Nephron (organoid): Measurements from ENCODE around the gene LSR.

ENCODE experiments used
- H3K27ac Mint-ChIP-seq, 3 experiments: 2 replicates each; pipeline ENCODE4 v1.8.0; 2020; ENCODE audit warnings: mixed read lengths in 3 of 3, mild to moderate bottlenecking in 2 of 3, moderate library complexity in 1 of 3
- H3K27me3 Mint-ChIP-seq: 2 replicates; pipeline ENCODE4 v1.8.0; 2021; ENCODE audit warnings: low read depth, mild to moderate bottlenecking, moderate library complexity, mixed read lengths
- H3K36me3 Mint-ChIP-seq: 2 replicates; pipeline ENCODE4 v1.8.0; 2020; ENCODE audit warnings: low read depth, mixed read lengths
- H3K4me1 Mint-ChIP-seq: 2 replicates; pipeline ENCODE4 v1.8.0; 2020; ENCODE audit warnings: mixed read lengths
- H3K4me3 Mint-ChIP-seq, 3 experiments: 2 replicates each; pipeline ENCODE4 v1.8.0; 2020; ENCODE audit warnings: mild to moderate bottlenecking in 3 of 3, mixed read lengths in 3 of 3, moderate library complexity in 2 of 3
- H3K9me3 Mint-ChIP-seq: 2 replicates; pipeline ENCODE4 v1.8.0; 2020; ENCODE audit warnings: mixed read lengths
- TF ChIP-seq, protein P1 (sequence below), 3 experiments: fragments of 200-600 bp; sonication (generic); IDR thresholded peaks; one replicate each; pipeline ENCODE4 v1.5.0; 2021; ENCODE audit warnings: antibody characterized with exemption in 3 of 3; ENCODE audit not compliant: unreplicated experiment in 3 of 3

Gene LSR

GRCh38 chr19:35211545-35212230 lies 37.1 kb upstream of the LSR start:
- no peak overlapping the region for H3K4me3 Mint-ChIP-seq
- no peak overlapping the region for H3K27ac Mint-ChIP-seq
- no peaks in the 10 kb centered on the region for H3K9me3 Mint-ChIP-seq
- H3K36me3 Mint-ChIP-seq: no peaks in the 10 kb centered on the region
- peaks cover 11% of the 10 kb centered on the region for H3K27me3 Mint-ChIP-seq
- TF ChIP-seq, protein P1, sequence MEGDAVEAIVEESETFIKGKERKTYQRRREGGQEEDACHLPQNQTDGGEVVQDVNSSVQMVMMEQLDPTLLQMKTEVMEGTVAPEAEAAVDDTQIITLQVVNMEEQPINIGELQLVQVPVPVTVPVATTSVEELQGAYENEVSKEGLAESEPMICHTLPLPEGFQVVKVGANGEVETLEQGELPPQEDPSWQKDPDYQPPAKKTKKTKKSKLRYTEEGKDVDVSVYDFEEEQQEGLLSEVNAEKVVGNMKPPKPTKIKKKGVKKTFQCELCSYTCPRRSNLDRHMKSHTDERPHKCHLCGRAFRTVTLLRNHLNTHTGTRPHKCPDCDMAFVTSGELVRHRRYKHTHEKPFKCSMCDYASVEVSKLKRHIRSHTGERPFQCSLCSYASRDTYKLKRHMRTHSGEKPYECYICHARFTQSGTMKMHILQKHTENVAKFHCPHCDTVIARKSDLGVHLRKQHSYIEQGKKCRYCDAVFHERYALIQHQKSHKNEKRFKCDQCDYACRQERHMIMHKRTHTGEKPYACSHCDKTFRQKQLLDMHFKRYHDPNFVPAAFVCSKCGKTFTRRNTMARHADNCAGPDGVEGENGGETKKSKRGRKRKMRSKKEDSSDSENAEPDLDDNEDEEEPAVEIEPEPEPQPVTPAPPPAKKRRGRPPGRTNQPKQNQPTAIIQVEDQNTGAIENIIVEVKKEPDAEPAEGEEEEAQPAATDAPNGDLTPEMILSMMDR (IDR thresholded peaks at IDR 0.05; ENCODE audit: unreplicated experiment in 3 of 3): no peak
- H3K4me1 Mint-ChIP-seq: no peaks in the 10 kb centered on the region

GRCh38 chr19:35212241-35212640 lies 36.6 kb upstream of the LSR start:
- no peak overlapping the region for H3K4me3 Mint-ChIP-seq
- H3K9me3 Mint-ChIP-seq: no peaks in the 10 kb centered on the region
- H3K36me3 Mint-ChIP-seq: no peaks in the 10 kb centered on the region
- no peak overlapping the region for H3K27ac Mint-ChIP-seq
- H3K27me3 Mint-ChIP-seq: peaks cover 11% of the 10 kb centered on the region
- no peaks in the 10 kb centered on the region for H3K4me1 Mint-ChIP-seq
- TF ChIP-seq, protein P1 (IDR thresholded peaks at IDR 0.05; ENCODE audit: unreplicated experiment in 3 of 3): no peak

DNA sequence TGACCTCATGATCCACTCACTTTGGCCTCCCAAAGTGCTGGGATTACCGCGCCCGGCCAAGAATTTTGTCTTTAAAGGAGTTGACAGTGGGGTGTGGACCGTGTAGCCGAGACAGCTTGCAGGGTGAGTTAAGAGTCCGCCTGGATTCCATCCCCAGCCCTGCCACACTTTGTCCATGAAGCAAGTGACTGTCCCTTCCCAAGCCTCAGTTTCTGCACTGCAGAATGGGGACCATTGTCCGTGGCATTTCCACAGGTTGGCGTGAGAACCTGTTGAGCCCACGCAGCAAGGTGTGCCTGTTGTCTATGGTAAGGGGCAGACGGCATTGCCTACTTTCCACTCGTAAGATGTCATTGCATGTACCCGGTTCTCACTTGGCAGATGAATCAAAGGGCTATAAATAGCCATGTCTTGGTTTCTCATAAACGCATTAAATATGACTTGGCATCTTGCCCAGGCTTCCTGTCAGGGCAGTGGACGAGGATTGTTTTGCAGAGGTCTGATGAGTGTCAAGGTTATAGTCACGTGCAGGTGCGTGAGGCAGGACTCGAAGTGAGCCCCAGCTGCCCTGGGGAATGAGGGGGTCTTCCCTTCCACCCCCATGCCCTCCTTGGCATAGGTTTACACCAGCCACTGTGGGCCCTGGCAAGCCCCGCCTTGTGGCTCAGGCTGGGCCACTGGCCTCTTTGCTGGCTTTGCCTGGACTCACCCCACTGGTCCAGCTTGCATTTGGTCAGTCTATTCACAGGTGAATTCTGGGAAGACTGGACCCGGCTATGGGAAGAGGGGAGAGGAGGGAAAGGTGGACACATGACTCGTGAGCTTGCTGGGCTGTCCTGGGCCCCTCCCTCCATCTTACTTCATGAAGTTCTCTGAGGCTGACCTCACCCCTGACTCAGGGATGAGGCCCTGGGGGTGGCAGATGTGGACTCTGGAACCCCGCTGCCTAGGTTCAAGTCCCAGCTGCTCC lies 34.9 kb upstream of the LSR start:
- peaks cover 4% of the 10 kb centered on the region for H3K9me3 Mint-ChIP-seq
- peaks cover 11% of the 10 kb centered on the region for H3K27me3 Mint-ChIP-seq
- TF ChIP-seq, protein P1 (IDR thresholded peaks at IDR 0.05; ENCODE audit: unreplicated experiment in 3 of 3): no peak
- H3K4me1 Mint-ChIP-seq: no peaks in the 10 kb centered on the region
- H3K36me3 Mint-ChIP-seq: no peaks in the 10 kb centered on the region
- no peak overlapping the region for H3K4me3 Mint-ChIP-seq
- no peak overlapping the region for H3K27ac Mint-ChIP-seq

GRCh38 chr19:35214766-35215422 lies 33.9 kb upstream of the LSR start:
- Mint-ChIP-seq H3K36me3 (no peaks in the 10 kb centered on the region), H3K9me3 (peaks cover 10% of the 10 kb centered on the region), H3K4me1 (no peaks in the 10 kb centered on the region), H3K4me3 (no peak overlapping the region), H3K27ac (no peak overlapping the region), H3K27me3 (peaks cover 11% of the 10 kb centered on the region)
- TF ChIP-seq, protein P1 (IDR thresholded peaks at IDR 0.05; ENCODE audit: unreplicated experiment in 3 of 3): no peak

DNA sequence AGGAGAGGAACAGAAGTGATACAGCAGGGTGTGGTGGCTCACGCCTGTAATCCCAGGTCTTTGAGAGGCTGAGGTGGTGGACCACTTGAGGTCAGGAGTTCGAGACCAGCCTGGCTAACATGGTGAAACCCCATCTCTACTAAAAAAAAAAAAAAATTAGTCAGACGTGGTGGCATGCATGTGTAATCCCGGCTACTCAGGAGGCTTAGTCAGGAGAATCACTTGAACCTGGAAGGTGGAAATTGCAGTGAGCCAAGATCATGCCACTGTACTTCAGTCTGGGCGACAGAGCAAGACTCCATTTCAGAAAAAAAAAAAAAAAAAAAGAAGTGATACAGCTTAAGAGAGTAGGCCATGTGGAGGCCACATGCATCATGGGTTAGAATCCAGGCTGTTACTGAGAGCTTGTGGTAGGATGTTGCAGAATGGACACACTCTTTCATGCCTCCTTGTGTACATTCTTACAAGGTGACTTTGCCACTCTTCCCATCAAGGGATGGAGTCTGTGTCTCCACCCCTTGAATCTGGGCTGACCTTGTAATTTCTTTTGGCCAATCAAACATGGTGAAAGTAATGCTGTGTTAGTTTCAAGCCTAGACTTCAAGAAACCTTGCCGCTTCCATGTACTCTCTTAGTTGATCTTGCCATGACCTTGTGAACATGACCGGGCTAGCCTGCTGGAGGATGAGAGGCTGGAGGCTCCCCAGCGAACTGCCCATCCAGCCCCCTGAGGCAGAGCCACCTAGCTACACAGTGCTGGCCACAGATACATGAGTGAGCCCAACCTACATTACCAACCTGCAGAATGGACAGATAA lies 32.6 kb upstream of the LSR start:
- H3K4me1 Mint-ChIP-seq: no peaks in the 10 kb centered on the region
- H3K36me3 Mint-ChIP-seq: no peaks in the 10 kb centered on the region
- TF ChIP-seq, protein P1 (IDR thresholded peaks at IDR 0.05; ENCODE audit: unreplicated experiment in 3 of 3): no peak
- H3K27me3 Mint-ChIP-seq: peaks cover 11% of the 10 kb centered on the region
- H3K4me3 Mint-ChIP-seq: no peak overlapping the region
- H3K27ac Mint-ChIP-seq: no peak overlapping the region
- peaks cover 10% of the 10 kb centered on the region for H3K9me3 Mint-ChIP-seq
